HEK293T (cell line): Measurements from ENCODE around the gene TRMT13.

ENCODE experiments used
- ELF4 ChIP-seq: fragments of 450-650 bp; IDR thresholded peaks from 2 replicates; pipeline ENCODE4 v1.6.1; 2017; ENCODE audit warnings: antibody characterized with exemption
- SP1 ChIP-seq: fragments of 450-650 bp; IDR thresholded peaks from 2 replicates; pipeline ENCODE4 v1.6.1; 2017
- TARDBP ChIP-seq: fragments of 450-650 bp; IDR thresholded peaks from 2 replicates; pipeline ENCODE4 v1.6.1; 2016
- ZNF384 ChIP-seq: fragments of 450-650 bp; IDR thresholded peaks from 2 replicates; pipeline ENCODE4 v1.6.1; 2016

DNA sequence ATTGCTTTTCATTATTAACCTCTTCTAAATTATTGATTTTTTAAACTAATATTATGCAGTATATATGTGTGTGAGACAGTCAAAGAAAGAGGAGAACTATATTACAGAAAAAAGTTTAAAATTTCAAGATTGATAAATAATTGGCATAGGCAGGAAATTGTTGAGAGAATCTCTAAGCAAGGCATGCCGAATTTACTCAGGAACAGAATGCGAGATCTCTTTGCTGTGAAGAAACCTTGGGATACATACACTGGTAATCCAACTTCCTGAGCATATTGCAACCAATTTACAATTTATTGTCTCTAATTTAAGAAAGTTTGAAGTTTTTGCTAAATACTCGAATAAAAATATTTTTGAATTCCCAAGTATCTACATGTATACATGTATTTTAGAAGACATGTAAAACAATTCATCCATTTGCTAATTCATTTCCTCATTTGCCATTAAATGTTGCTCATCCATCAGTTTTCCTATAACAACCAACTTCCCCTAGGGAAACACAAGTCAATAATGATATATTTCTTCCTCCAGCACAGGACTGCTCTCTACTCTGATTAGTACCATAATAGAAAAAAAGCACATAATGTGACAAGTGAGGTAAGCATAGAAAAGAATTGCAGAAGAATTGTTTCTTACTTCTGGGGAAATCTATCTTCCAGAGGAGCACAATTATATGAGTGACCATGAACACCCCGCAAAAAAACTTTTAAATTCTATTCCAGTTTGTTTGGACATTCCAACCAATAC is 44.5 kb downstream of the TRMT13 start:
- TF ChIP-seq ELF4 (no peak), SP1 (no peak), TARDBP (no peak), ZNF384 (no peak)
